K562 (cell line): ENCODE data around the gene ANKH. TPM values are rescaled to one million over a fixed set of nuclear protein-coding genes. Genes with fewer than 3 reads are reported as not detected.
A peak's percentile ranks its signal among the peaks of the same experiment; 100 is the strongest.
"Not testable (repeated sequence)": the region's sequence is repeated elsewhere in the genome, so short reads cannot be mapped to it uniquely, and the experiment has no call there.

Experiments
- ATAC-seq: fragments of 200-7000 bp; cut with Tn5 transposase; 3 replicates; pipeline ENCODE4 v1.9.1; 2020; ENCODE audit warnings: moderate library complexity
- BruUV-seq: library from RNA; stranded (reverse); fragments of 400-500 nt; replicated peaks from 2 replicates; lab custom pipeline; 2021; lab: Mats Ljungman, UMichigan
- CTCF ChIA-PET: fragments of 300-600 bp; formaldehyde crosslinking; extraction: SDS; loops from one replicate; lab custom pipeline; 2021; ENCODE audit warnings: low intra/inter-chr PET ratio; lab: Yijun Ruan, JAX
- POLR2A ChIA-PET: fragments of 300-600, 350-650 bp; sonication (Branson Sonifier 250); formaldehyde crosslinking; extraction: SDS; loops from one replicate; lab custom pipeline; 2021; ENCODE audit warnings: antibody characterized with exemption, inconsistent platforms; lab: Yijun Ruan, JAX
- DNase-seq, 4 experiments: peaks; one replicate each; pipeline versions ENCODE4 v3.0.0 to v3.0.0-alpha.2; 2011 to 2018; ENCODE audit warnings: low spot score in 3 of 4, mixed read lengths in 3 of 4; ENCODE audit errors: extremely low read depth in 1 of 4
- FAIRE-seq: peaks from 2 replicates; lab custom pipeline; 2011; peaks lifted over from hg19 to GRCh38; lab: Jason Lieb, UNC
- H2AFZ ChIP-seq: 2 replicates; pipeline ENCODE4 v1.6.0; 2011; ENCODE audit warnings: low read depth, low read length, control low read depth, inconsistent platforms
- H3K27ac ChIP-seq: fragments of 200-600 bp; 3 replicates; pipeline ENCODE4 v1.8.0; 2011; ENCODE audit warnings: low read depth, mild to moderate bottlenecking, control low read depth, inconsistent platforms, low read length, moderate library complexity, mixed read lengths; ENCODE audit errors: extremely low read depth
- H3K27me3 ChIP-seq, 2 experiments: fragments of 300-600 bp in 1 of 2; 2 replicates in 1 of 2; 3 replicates in 1 of 2; pipeline versions ENCODE4 v1.6.0 to v1.8.0; 2011; ENCODE audit warnings: inconsistent platforms in 2 of 2, low read length in 2 of 2, mild to moderate bottlenecking in 1 of 2, mixed read lengths in 1 of 2, moderate library complexity in 1 of 2; ENCODE audit not compliant: control insufficient read depth in 2 of 2, insufficient read depth in 2 of 2
- H3K36me3 ChIP-seq: fragments of 300-600 bp; 3 replicates; pipeline ENCODE4 v1.8.0; 2011; ENCODE audit warnings: mild to moderate bottlenecking, low read length, inconsistent platforms; ENCODE audit not compliant: control insufficient read depth, insufficient read depth
- H3K4me1 ChIP-seq, 2 experiments: fragments of 200-600 bp in 1 of 2; replicated peaks in 1 of 2; 2 replicates in 1 of 2; 3 replicates in 1 of 2; pipeline versions ENCODE4 v1.5.1 to v1.8.0; 2011; ENCODE audit warnings: inconsistent platforms in 2 of 2, low read length in 2 of 2, mild to moderate bottlenecking in 1 of 2, mixed read lengths in 1 of 2, moderate library complexity in 1 of 2; ENCODE audit not compliant: control insufficient read depth in 2 of 2, insufficient read depth in 2 of 2
- H3K4me2 ChIP-seq: 2 replicates; pipeline ENCODE4 v1.6.1; 2011; ENCODE audit warnings: low read length, control low read depth, inconsistent platforms, mixed read lengths; ENCODE audit not compliant: insufficient read depth
- H3K4me3 ChIP-seq: fragments of 200-600 bp; sonication (generic), shearing (Covaris generic); 2 replicates; pipeline ENCODE4 v1.5.1; 2016; ENCODE audit warnings: control low read depth, inconsistent platforms
- H3K79me2 ChIP-seq: fragments of 200-600 bp; 3 replicates; pipeline ENCODE4 v1.8.0; 2011; ENCODE audit warnings: low read length, inconsistent platforms; ENCODE audit not compliant: control insufficient read depth, insufficient read depth
- H3K9ac ChIP-seq, 2 experiments: 2 replicates each; pipeline versions ENCODE4 v1.6.0 to v1.6.1; 2011; ENCODE audit warnings: low read depth in 2 of 2, low read length in 2 of 2, control low read depth in 1 of 2, inconsistent platforms in 1 of 2, mild to moderate bottlenecking in 1 of 2, mixed read lengths in 1 of 2; ENCODE audit not compliant: insufficient read depth in 1 of 2
- H3K9me1 ChIP-seq: one replicate; pipeline ENCODE4 v1.6.0; 2011; ENCODE audit warnings: inconsistent platforms, mild to moderate bottlenecking, low read length, moderate library complexity; ENCODE audit not compliant: control insufficient read depth, insufficient read depth
- H3K9me3 ChIP-seq: replicated peaks from 2 replicates; pipeline ENCODE4 v1.5.1; 2011; ENCODE audit warnings: low read depth, low read length, inconsistent platforms; ENCODE audit not compliant: control insufficient read depth, insufficient read depth
- H4K20me1 ChIP-seq: replicated peaks from 2 replicates; pipeline ENCODE4 v1.6.1; 2011; ENCODE audit warnings: low read length, inconsistent platforms, mixed read lengths; ENCODE audit not compliant: control insufficient read depth, insufficient read depth
- BHLHE40 ChIP-seq: IDR thresholded peaks from 2 replicates; pipeline ENCODE4 v1.6.1; 2011; ENCODE audit warnings: low read length, improper control_type of control experiment
- CCNT2 ChIP-seq: IDR thresholded peaks from 2 replicates; pipeline ENCODE4 v1.6.1; 2011; ENCODE audit warnings: borderline replicate concordance, low read depth, mild to moderate bottlenecking, moderate library complexity, mixed read lengths, low read length; ENCODE audit not compliant: insufficient read length; ENCODE audit errors: extremely low read depth
- DACH1 ChIP-seq: fragments of 450-650 bp; IDR thresholded peaks from 2 replicates; pipeline ENCODE4 v1.6.1; 2018; ENCODE audit not compliant: partially characterized antibody
- DNMT1 ChIP-seq: fragments of 450-650 bp; IDR thresholded peaks from 2 replicates; pipeline ENCODE4 v1.6.1; 2016; ENCODE audit warnings: antibody characterized with exemption, mild to moderate bottlenecking
- GATAD2B ChIP-seq: fragments of 450-650 bp; IDR thresholded peaks from 2 replicates; pipeline ENCODE4 v1.6.1; 2017; ENCODE audit warnings: mild to moderate bottlenecking, borderline replicate concordance
- HMBOX1 ChIP-seq: sonication (generic); IDR thresholded peaks from 2 replicates; pipeline ENCODE4 v1.6.1; 2016
- NRF1 ChIP-seq, 2 experiments: fragments of 450-650 bp; IDR thresholded peaks in 1 of 2; conservative IDR thresholded peaks in 1 of 2; 2 replicates each; pipeline ENCODE4 v1.6.1; 2014; ENCODE audit warnings: mild to moderate bottlenecking in 2 of 2
- SP2 ChIP-seq: IDR thresholded peaks from 2 replicates; pipeline ENCODE4 v1.6.1; 2011; ENCODE audit warnings: mild to moderate bottlenecking, low read depth, low read length, moderate library complexity; ENCODE audit not compliant: poor library complexity, severe bottlenecking; ENCODE audit errors: extremely low read depth
- ZBTB2 ChIP-seq: fragments of 450-650 bp; IDR thresholded peaks from 2 replicates; pipeline ENCODE4 v1.6.1; 2016; ENCODE audit warnings: antibody characterized with exemption
- ZEB2 ChIP-seq: fragments of 450-650 bp; IDR thresholded peaks from 2 replicates; pipeline ENCODE4 v1.6.1; 2016
- ZNF174 ChIP-seq: fragments of 250-450 bp; sonication (Bioruptor Pico); IDR thresholded peaks from 2 replicates; pipeline ENCODE4 v1.4.0; 2020; ENCODE audit warnings: mild to moderate bottlenecking
- ZNF23 ChIP-seq: fragments of 250-450 bp; sonication (Bioruptor Pico); IDR thresholded peaks from 2 replicates; pipeline ENCODE4 v1.4.0; 2020; ENCODE audit warnings: mild to moderate bottlenecking
- ZNF239 ChIP-seq: fragments of 250-450 bp; sonication (Bioruptor Pico); IDR thresholded peaks from 2 replicates; pipeline ENCODE4 v1.4.0; 2020; ENCODE audit warnings: mild to moderate bottlenecking
- ZSCAN32 ChIP-seq: fragments of 450-650 bp; formaldehyde crosslinking; IDR thresholded peaks from 2 replicates; pipeline ENCODE4 v1.4.0; 2020; ENCODE audit warnings: mild to moderate bottlenecking, moderate library complexity
- WGBS: fragments of 100-300 bp; shearing (Covaris generic); methylation state at CpG from one replicate; pipeline ENCODE4 v1.1.6; 2016; ENCODE audit warnings: low coverage, mixed read lengths; ENCODE audit not compliant: insufficient coverage; ENCODE audit errors: missing lambda C conversion rate; 5-methylcytosine and 5-hydroxymethylcytosine counted together
- in situ Hi-C: fragments of 300-500 bp; cut with MboI; formaldehyde crosslinking; loops from 4 replicates; pipeline ENCODE4 v1.15.0; 2018; ENCODE audit warnings: inconsistent platforms, mixed read lengths
- intact Hi-C: fragments of 100-400 bp; cut with micrococcal nuclease; formaldehyde crosslinking; loops from 2 replicates; pipeline ENCODE4 v1.14.2; 2022
- polyA plus RNA-seq, 8 experiments: library from polyadenylated mRNA; depleted of rRNA in 4 of 8; stranded (reverse) in 5 of 8; unstranded in 3 of 8; fragments of >200 nt; fragmentation: Nextera tagmentation in 2 of 8; fragmentation: Illumina TruSeq in 1 of 8; extraction: Ambion mirVana in 2 of 8; extraction: Trizol in 1 of 8; gene quantifications; 2 replicates each; pipeline versions ENCODE4 v1.2.1 to v1.2.3, GENCODE V29; 2011 to 2014; ENCODE audit warnings: inconsistent platforms in 1 of 8, missing spikeins in 1 of 8
- total RNA-seq, 7 experiments: library from RNA; depleted of rRNA in 6 of 7; stranded (reverse); fragments of >200 nt in 6 of 7; fragmentation: Illumina TruSeq in 2 of 7; extraction: Trizol in 2 of 7; gene quantifications; 2 replicates each; pipeline versions ENCODE4 v1.2.1 to v1.2.3, GENCODE V29; 2011 to 2021; ENCODE audit warnings: low replicate concordance in 1 of 7

ANKH gene
- total and polyA plus RNA-seq, 9 of the 15 experiments (the other 6 are each of a cell fraction or from before 2014, with no cell fraction given) = 0.79 to 12.2 (median 4.5) TPM

GRCh38 chr5:14919106-14919505, 47.5 kb upstream of the ANKH start:
- H3K4me1 ChIP-seq, H3K27me3 ChIP-seq, H3K9me3 ChIP-seq, H3K9me1 ChIP-seq, ATAC-seq, DNase-seq, intact Hi-C loops, H3K9ac ChIP-seq, BruUV-seq, POLR2A ChIA-PET, CTCF ChIA-PET: not testable (repeated sequence)
- TF ChIP-seq ZBTB2 = 0 out of 2 replicates have a peak, but pooled peaks have one; percentile 48
- TF ChIP-seq GATAD2B = peak; percentile 38; the same call in 1 of the 2 replicates
- TF ChIP-seq DACH1 = peak; percentile 95
- TF ChIP-seq, all 486 proteins: peak for 3; not testable (repeated sequence) for 483
- H3K4me3 ChIP-seq, H3K27ac ChIP-seq, H4K20me1 ChIP-seq, H2AFZ ChIP-seq, in situ Hi-C loops, FAIRE-seq, H3K79me2 ChIP-seq, H3K36me3 ChIP-seq, H3K4me2 ChIP-seq: not testable (repeated sequence)
- 0% methylated on average over 2 of the region's 2 CpGs for WGBS

GRCh38 chr5:14917719-14918118, 46.1 kb upstream of the ANKH start:
- ATAC-seq (no peak), DNase-seq (no peak), FAIRE-seq (no peak)
- H3K9ac ChIP-seq = no peak overlapping the region
- H3K27ac ChIP-seq = no peak overlapping the region
- no peaks in the 10 kb centered on the region for H3K9me1 ChIP-seq
- in situ Hi-C loops = no loop called here
- CTCF ChIA-PET = no interaction called here
- no TSS peak for BruUV-seq
- no peak for TF ChIP-seq ZEB2
- TF ChIP-seq NRF1 (conservative IDR thresholded peaks at IDR 0.05 in 1 of 2, IDR thresholded peaks at IDR 0.05 in 1 of 2) = no peak
- TF ChIP-seq DNMT1 = no peak
- no peak for TF ChIP-seq SP2
- TF ChIP-seq DACH1 = no peak
- TF ChIP-seq CCNT2 = no peak
- no peak for TF ChIP-seq ZSCAN32 (CRISPR knock-in tag)
- TF ChIP-seq BHLHE40 = no peak
- no peak for TF ChIP-seq HMBOX1
- no peak for TF ChIP-seq ZNF174
- no peak for TF ChIP-seq ZNF23
- TF ChIP-seq ZNF239 (CRISPR knock-in tag) = no peak
- H3K9me3 ChIP-seq = no peaks in the 10 kb centered on the region
- no peak overlapping the region for H3K4me2 ChIP-seq
- H3K36me3 ChIP-seq = no peaks in the 10 kb centered on the region
- H2AFZ ChIP-seq = no peak overlapping the region
- WGBS = 0% methylated on average over 2 of the region's 2 CpGs
- H3K4me1 ChIP-seq = no peaks in the 10 kb centered on the region
- intact Hi-C loops = no loop called here
- POLR2A ChIA-PET = no interaction called here
- peaks cover 5 to 12% of the 10 kb centered on the region in 2 experiments; a peak in 4 of 5 replicates for H3K27me3 ChIP-seq
- no peaks in the 10 kb centered on the region for H3K79me2 ChIP-seq
- H3K4me3 ChIP-seq = no peak overlapping the region
- H4K20me1 ChIP-seq = no peaks in the 10 kb centered on the region
